ENCODE results near the gene PVALEF. TPM values are rescaled to one million over a fixed set of nuclear protein-coding genes. Genes with fewer than 3 reads are reported as not detected.

The PVALEF gene
- not detected for total RNA-seq

DNA sequence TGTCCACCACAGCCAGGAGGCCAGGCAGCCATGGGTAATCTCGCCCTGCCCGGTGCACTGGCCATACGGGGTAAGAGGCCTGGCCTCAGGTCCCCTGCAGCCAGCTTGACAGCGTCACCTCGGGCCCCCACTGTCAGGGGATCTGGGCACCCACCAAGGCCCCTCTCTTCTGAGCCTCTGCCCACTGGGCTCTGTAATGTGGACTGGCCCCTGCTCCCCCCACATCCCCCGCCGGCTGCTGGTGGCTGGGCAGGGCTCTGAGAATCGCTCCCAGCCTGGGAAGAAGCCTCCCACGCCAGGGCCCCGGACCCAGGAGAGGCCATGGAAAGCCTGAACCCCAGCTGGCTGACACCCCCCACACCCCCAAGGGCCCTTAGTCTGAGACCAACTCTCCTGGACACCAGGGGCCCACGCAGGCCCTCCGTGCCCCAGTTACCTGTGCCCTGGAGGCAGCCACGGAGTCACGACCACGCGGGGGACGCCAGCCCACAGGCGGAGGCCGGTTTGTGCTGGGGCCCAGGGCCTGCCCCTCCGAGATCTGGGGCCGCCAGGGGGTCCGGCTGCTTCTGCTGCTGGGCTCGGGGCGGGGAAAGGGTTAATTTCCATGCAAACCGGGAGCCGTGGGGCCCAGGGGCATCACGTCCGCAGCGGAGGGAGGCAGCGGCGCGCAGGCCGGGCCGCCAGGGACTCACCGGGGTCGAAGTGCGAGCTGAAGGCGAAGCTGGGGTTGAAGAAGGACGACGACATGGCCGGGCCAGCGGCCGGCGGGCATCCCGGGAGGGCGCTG lies at the start of gene PVALEF:
Gene PVALEF (plus strand): TSS at position 262 of the 787 bp plus-strand sequence. CDS start 15,720 bp downstream, outside the sequence.
- DNase-seq (ENCODE audit: low spot score) (no peak), ATAC-seq (peak; percentile 64)

DNA sequence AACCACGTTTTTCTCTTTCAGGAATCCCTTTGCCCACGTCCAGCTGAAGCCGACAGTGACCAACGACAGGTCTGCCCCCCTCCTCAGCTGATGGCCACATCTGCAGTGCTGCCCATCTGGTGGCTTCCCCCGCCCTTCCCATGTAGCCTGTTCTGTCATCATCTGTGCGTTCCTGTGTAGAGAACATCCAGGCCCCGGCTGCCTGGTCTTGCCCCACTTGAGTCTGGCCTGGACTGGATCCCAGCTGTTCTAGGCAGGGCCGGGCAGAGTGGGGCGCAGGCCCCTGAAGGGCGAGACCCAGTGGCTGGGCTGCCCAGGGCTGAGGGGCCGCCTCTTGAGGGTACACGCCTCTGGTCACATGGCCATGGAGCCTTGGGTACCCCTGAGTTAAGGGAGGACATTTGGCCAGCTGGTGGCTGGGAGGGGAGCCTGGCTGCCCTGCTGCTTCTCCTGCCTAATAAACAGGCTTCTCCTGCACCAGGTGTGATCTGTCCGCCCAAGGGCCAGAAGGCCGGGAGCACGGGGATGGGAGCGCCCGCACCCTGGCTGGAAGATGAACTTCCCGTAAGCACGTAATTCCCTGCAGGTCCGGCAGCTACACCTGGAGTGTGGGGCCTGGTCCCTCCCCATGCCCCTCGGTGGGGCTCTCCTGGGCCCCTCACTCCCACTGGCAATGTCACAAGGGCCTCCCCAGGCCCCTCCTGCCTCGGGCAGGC lies 49.4 kb upstream of the PVALEF start:
- ATAC-seq, result peak; percentile 1
- DNase-seq (ENCODE audit: low spot score), result no peak

DNA sequence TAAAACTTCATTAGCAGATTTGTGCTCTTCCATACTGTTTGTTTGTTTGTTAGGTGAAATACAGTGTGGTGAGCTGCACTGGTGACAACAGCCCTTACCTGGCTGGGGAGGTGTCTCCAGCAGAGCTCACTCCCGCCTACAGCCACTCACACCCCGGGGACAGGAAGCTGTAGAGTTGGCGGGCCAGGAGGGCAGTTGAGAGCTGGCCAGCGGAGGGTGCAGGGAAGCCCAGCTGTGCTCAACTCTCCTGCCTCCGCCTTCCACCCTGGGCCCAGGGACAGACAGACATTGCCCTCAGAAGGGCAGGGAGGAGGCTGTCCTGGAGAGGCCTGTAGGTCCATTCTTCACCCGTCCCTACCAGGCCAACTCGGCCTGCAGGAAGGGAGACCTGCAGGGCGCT lies 48.6 kb upstream of the PVALEF start:
- peak; percentile 90 for DNase-seq (ENCODE audit: low spot score)
- ATAC-seq, result peak; percentile 65

DNA sequence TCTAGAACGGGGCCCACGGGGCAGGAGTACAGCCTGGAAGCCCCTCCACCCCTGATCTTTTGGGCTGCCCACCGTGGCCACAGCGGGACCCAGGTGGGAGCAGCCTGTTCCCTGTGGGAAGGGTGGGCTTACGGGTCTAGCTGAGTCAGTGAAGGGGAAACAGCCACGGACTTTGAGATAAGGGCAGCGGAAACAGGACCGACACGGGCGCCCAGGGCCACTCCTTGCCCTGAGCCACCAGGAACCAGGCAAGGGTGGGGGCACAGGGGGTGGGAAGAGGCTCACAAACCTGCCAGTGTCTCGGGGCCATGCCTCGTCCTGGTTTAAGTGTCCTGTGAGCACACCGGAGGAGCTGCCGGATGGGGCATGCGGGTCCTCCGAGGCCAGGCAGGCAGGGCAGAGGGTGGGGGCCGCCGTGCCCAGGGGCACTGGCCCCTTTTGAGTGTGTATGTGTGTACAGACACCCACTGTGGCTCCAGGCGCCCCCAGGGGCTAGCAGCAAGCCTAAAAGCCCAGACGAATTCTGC lies 47.6 kb upstream of the PVALEF start:
- DNase-seq (ENCODE audit: low spot score), result no peak
- no peak for ATAC-seq

DNA sequence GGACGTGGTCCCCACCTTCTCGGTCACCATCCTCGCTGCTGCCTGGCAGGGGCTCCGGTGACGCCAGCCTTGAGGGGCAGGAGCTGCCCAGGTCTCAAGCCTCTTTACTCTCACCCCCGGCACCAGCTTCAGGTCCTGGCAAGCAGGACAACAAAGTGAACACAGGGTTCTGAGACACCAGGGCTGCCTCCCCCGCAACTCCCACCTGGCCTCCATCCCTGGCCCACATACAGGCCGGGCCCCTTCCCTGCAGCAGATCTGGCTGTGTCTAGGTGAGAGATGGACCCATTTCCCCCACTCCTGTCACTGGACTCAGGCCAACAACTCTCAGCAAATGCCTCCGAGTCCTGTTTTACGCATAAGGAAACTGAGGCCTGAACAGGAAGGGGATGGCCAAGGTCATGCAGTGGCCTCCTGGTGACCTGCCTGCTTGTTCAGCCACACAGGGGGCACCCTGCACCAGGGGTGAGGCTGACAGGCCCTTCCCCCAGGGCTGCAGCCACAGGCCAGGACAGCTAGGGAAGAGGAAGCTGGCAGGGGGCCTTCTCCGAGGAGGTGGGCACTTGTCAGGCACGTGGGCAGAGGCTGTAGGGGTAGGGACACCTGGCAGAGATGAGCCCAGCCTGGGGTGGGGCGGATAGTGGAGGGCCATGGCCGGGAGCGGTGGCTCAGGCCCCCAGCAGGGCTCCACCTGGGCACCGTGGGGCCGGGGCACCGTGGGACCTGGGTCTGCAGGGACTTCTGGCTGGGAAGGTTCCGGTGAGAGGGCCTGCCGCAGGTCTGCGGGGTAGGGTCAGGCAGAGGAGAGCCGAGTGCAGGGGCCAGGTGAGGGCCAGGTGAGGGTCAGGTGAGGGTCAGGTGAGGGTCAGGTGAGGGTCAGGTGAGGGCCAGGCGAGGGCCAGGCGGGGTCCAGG lies 46.7 kb upstream of the PVALEF start:
- peak; percentile 2 for ATAC-seq
- DNase-seq (ENCODE audit: low spot score), result no peak

DNA sequence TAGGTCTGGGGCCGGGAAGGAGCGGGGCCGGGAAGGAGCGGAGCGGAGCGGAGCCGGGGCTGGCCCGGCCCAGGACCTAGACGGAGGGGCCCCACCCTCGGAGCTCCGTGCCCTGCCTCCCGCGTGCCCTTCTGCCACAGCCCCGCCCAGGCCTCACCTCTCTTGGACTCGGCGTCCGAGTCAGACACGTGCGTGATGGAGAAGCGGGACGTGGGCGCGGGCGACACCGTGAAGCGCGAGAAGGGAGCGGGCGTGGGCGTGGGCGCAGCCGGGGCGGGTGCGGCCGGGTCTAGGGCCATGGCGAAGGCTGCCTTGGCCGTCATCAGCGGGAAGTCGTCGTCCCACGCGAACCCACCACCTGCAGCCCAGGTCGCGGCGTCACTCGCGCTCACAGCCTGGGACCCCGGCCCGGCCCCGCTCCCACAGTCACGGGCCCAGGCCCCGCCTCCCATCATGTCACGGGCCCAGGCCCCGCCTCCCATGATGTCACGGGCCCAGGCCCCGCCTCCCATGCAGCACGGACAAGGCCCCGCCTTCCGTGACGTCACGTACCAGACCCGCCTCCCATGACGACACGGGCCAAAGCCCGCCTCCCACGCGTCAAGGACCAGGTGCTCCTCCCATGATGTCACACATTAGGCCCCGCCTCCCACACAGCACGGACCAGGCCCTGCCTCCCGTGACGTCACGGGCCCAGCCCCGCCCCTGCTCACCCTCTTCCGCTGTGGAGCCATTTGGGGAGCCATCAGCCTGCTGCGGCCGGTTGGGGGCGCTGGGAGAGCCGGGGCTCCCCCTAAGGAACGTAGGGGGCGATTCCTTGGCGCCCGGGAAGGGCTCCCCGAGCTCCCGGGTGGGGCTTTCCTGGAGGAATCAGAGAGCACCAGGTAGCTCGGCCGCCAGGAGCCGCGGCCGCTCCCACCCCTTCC lies 45.8 kb upstream of the PVALEF start:
- DNase-seq (ENCODE audit: low spot score) (peak; percentile 79), ATAC-seq (peak; percentile 14)

DNA sequence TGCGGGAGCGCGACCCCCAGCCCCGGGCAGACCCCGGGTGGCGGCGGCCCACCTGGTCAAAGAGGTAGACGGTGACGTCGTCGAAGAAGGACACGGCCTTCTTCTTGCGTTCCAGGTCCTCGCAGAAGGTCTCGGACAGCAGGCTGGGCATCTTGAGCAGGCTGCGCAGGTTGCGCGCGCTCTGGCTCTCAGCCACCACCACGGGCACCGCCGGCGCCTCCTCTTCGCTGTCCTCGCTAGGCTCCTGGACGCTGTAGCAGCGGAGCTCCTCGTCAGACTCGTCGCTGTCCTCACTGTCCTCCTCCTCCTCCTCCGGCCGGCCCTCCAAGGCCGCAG lies 45.2 kb upstream of the PVALEF start:
- no peak for ATAC-seq
- no peak for DNase-seq (ENCODE audit: low spot score)

DNA sequence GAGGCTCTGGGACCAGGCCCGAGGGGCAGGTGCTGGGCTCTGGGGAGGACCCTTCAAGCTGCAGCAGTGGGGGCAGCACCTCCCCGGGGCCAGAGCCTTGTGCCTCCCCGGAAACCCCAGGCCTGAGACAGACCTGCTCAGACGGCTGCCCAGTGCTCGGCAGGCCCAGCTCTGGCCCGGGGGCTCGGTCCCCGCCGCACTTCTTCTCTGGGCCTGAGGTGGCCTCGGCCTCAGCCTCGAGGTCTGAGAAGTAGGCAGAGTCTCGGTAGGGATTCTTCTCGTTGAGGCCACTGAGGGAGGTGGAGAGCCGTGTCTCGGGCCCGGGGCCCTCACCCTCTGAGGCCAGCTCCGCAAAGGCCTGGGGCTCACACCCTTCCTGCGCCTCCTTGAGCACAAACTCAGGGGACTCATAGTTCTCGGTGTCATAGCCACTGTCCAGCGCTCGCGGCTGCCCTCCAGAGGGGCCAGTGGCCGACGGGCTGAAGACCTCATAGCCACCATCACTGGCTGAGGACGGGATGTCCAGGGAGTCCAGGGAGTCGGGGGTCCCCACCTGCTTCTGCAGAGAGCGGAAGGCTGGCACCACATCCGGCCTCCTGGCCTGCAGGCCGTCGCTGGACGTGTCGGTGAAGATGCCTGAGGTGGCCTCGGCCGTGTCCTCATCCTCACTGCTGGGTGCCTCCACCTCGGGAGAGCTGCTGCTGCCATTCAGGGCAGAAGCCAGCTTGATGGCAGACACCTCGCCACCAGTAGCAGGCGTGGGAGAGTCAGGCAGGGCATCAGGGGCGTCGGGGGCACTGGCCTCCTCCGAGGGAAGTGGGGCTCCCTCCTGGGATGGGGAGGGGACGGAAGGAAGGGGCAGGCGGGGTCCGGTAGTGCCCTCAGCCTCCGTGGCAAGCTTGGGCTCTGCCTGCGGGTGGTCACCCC lies 44.3 kb upstream of the PVALEF start:
- ATAC-seq, result no peak

DNA sequence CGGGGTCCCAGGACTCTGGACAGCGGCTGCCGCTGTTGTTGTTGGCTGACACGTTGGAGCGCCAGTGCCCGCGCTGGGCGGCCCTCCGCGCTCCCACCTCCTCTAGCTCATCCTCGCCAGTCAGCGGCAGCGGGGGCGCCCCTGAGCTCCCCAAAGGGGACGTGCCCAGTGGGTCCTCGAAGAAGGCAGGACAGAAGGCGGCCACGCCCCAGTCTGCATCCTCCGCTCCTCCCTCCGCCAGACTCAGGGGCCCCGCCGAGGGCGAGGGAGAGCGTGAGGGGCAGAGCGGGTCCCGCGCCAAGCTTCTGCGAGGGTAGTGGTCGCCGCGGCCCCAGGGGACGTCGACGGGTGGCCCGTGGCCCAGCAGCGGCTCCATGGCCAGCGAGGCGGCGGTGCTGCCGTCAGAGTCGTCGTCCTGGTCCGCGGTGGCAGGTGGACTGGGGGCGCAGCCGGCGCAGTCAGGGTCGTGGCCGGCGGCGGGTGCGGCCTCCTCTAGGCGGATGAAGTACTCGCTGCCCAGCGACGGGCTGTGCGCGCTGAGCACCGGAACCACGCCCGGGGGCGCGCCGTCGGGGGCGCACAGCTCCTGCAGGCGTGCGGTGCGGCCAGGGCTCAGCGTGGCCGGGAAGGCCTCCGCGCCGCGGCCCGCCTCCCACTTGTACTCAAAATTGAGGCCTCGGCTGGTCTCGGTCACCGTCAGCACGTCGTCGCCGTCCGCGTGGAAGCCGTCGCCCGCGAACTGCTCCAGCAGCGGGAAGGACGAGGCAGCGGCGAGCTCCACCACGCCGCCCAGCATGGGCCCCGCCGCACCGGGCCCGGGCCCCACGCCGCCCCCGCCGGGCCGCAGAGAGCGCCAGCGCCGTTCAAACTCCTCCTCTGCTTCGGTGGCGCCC lies 43.2 kb upstream of the PVALEF start:
- ATAC-seq, result no peak
- DNase-seq (ENCODE audit: low spot score), result no peak

More for the DNA sequence above, 44.3 kb upstream of the PVALEF start:
- no peak for DNase-seq (ENCODE audit: low spot score)

DNA sequence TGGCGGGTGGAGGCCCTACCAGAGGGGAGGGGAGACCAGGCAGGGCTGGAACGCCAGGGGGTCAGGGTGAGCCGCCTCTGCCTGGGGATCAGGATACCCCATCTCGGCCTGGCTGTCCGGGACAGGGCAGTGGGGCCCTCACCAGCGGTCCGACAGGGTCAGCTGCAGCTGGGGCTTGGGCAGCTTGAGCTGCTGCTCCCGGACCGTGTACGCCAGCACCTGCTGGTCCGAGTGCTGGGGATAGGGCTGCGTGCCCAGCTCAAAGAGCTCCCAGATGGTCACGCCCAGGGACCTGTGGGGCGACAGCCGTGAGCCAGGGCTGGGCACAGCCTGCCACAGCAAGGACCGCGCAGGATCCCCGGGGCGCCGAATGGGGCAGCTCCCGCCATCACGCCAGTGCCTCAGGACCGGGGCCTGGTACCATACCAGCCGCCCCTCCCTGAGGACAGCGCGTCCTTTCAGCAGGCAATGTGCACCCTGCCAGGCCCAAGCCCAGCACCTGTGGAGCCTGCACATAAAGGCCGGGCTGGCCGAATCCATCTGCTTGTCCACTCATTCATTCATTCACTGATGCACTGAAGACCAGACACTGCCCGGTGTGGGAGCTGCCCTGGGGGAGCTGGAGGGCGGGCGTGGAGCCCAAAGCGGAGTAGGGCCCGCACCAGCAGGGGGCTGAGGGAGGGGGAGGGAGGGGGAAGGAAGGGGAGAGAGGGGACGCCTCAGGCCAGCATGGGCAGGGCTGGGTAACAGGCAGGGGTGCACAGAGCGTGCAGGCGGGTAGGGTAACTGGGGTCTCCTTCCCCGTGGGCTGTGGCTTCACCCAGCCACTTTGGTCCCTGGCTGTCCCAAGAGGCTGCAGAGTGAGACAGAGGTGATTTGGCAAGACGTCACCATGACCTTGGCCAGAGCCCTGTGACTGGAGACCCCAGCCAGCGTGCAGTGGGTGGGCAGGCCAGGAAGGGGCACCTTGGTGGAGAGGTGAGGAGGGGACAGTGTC lies 42.0 kb upstream of the PVALEF start:
- DNase-seq (ENCODE audit: low spot score) (no peak), ATAC-seq (no peak)

DNA sequence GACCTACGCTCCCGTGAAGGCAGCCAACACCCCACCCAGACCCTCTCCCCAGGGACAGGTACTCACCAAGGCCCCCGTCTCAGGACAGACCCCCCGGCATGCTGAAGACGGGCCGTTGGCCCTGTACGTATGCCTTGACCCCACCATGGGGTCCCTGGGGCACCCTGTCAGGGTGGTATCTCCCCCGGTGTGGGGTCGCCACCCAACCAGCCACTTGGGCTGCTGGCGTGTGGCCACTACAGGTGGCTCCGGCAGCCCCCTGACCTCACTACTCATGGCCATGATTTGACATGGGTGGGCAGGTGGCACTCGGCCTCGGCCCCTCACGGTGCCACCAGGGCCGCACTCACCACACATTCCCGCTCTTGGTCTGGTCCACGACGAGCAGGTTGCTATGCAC lies 40.9 kb upstream of the PVALEF start:
- no peak for DNase-seq (ENCODE audit: low spot score)
- no peak for ATAC-seq

DNA sequence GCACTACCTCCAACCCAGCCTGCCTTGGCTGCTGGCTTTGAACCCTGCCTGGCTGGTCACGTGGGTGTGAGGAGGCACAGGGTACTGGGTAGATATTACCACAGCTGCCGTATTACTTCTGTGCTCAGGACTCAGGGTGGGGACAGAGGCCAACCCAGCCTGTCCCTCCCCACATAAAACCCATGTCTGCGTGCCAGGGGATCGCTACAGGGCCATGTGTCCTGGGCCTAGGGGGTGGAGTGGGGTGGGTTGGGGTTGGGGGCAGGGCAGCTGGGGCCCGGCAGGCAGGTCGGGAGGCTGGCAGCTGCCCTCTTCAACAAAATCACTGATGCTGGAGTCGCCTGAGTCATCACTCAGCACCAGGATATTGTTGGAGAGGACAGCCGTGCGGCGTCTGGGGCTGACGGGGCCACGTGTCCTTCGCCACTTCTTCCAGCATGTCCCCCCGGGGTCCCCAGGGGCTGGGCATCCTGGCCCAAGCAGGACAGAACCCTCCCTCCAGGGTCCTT lies 39.7 kb upstream of the PVALEF start:
- ATAC-seq, result peak; percentile 5

DNA sequence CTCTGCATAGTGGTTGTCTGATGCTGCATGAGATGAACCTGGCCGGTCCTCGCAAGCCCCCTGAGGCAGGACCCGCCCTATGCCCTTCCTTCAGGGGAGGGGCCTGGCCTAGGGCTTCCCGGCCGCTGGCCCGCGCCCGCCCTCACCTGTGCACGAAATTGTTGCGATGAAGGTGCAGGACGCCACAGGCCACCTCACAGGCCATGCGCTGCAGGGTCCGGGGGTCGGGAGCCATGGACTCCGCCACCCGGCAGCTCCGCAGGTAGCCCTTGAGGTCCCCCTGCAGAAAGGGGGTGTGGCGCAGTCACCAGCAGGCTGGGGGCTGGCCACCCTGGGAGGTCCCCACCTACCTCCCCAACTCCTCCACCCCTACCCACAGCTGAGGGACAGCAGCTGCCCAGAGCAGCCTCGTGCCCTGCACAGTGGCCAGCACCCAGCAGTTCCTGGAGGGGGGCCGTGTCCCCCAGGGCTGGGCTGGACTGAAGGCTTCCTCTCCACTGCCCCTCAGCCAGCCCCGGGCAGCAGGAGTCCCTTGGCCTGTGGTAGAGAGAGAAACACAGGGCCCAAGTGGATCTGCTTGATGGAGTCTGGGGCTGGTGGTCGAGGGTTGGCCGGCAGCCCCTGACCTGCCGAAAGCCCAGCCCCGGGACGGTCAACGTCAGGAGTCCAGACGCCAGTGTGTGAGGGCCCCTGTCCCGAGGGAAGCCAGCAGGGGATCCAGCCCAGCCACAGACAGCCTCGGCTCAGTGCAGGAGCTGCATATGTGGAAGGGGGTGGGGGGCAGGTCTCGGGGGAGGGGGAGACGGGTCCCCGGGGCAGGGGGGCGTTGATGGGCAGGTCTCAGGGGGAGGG lies 38.8 kb upstream of the PVALEF start:
- ATAC-seq, result no peak
- no peak for DNase-seq (ENCODE audit: low spot score)

More for the DNA sequence above, 39.7 kb upstream of the PVALEF start:
- DNase-seq (ENCODE audit: low spot score), result no peak

DNA sequence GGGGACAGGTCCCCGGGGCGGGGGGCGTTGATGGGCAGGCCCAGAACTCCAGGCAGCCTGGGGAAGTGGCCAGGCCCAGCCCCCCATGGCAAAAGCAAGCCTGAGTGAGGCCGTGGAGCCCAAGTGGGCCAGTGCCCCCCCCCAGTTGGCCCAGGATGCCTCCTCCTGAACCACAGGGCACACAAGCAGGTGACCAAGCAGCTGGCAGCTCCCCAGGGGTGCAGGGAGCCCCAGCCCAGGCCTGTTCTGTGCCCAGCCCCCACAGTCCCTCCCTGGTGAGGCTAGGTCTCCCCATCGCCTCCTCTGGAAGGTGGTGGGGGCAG lies 38.2 kb upstream of the PVALEF start:
- DNase-seq (ENCODE audit: low spot score), result no peak
- ATAC-seq, result no peak

DNA sequence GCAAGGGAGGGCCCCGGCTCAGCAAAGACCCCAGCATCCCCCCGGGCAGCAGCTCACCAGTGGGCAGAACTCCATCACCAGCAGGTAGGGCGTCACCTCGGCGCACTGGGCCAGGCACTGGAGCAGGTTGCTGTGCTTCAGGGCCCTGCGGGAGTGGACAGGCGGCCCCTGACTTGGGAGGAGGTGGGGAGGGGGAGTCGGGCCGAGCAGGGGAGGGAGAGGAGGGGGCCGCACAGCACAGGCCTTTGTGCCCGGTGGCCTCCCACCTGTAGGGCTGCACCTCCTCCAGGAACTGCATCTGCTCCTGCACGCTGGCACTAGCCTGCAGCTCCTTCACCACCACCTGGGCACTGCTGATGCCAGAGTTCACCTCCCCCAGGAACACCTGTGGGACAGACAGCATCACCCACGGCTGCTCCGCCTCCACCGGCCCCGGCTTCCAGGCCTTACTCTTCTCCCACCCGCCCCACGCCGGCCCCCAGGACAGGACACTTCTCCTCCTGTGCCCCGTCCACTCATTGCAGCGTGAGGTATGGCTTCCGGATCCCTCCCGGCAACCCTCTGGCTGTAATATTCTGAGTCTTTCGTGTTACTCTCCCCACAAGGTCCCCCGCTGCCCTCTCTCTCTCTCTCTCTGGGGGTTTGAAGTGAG lies 37.7 kb upstream of the PVALEF start:
- ATAC-seq (no peak), DNase-seq (ENCODE audit: low spot score) (no peak)

Measured in left lobe of liver (tissue), 2 donors.